IMR-90 (cell line): ENCODE results near the gene FOSL2. TPM values are rescaled to one million over a fixed set of nuclear protein-coding genes. Genes with fewer than 3 reads are reported as not detected.

Experiments used
- ATAC-seq: fragments of 200-7000 bp; cut with Tn5 transposase; 2 replicates; pipeline ENCODE4 v1.9.1; 2020; ENCODE audit warnings: low read depth, mild to moderate bottlenecking, moderate library complexity
- BruUV-seq: library from RNA; stranded (reverse); fragments of 400-500 nt; replicated peaks from 2 replicates; lab custom pipeline; 2021; lab: Mats Ljungman, UMichigan
- CTCF ChIA-PET: fragments of 300-600 bp; formaldehyde crosslinking; extraction: SDS; loops from one replicate; lab custom pipeline; 2021; ENCODE audit warnings: antibody characterized with exemption; lab: Yijun Ruan, JAX
- POLR2A ChIA-PET: fragments of 300-600 bp; sonication (Branson Sonifier 250); formaldehyde crosslinking; loops from one replicate; lab custom pipeline; 2022; ENCODE audit warnings: antibody characterized with exemption; ENCODE audit not compliant: unreplicated experiment; lab: Charles Lee
- DNase-seq: peaks from one replicate; pipeline ENCODE4 v3.0.0; 2013
- H2AFZ ChIP-seq: replicated peaks from 2 replicates; pipeline ENCODE3; 2013; ENCODE audit warnings: low read length, mild to moderate bottlenecking; ENCODE audit not compliant: poor library complexity
- H2AK5ac ChIP-seq: 2 replicates; pipeline ENCODE4 v1.6.1; 2013; ENCODE audit warnings: low read depth, low read length, inconsistent platforms
- H2AK9ac ChIP-seq: replicated peaks from 2 replicates; pipeline ENCODE3; 2013; ENCODE audit warnings: mild to moderate bottlenecking, low read depth, low read length, moderate library complexity; ENCODE audit not compliant: poor library complexity
- H2BK120ac ChIP-seq: 2 replicates; pipeline ENCODE4 v1.6.1; 2013; ENCODE audit warnings: low read depth, low read length, inconsistent platforms
- H2BK15ac ChIP-seq: 3 replicates; pipeline ENCODE4 v1.6.1; 2013; ENCODE audit warnings: low read depth, low read length, inconsistent platforms
- H2BK20ac ChIP-seq: 2 replicates; pipeline ENCODE4 v1.6.1; 2013; ENCODE audit warnings: low read depth, mild to moderate bottlenecking, inconsistent platforms, low read length, moderate library complexity
- H2BK5ac ChIP-seq: 2 replicates; pipeline ENCODE4 v1.6.1; 2013; ENCODE audit warnings: mild to moderate bottlenecking, low read depth, low read length, inconsistent platforms; ENCODE audit not compliant: poor library complexity, severe bottlenecking
- H3K14ac ChIP-seq: replicated peaks from 2 replicates; pipeline ENCODE4 v1.6.1; 2013; ENCODE audit warnings: low read depth, low read length, inconsistent platforms
- H3K18ac ChIP-seq: 2 replicates; pipeline ENCODE4 v1.6.1; 2013; ENCODE audit warnings: low read depth, low read length, control low read depth
- H3K23ac ChIP-seq: 2 replicates; pipeline ENCODE4 v1.6.1; 2013; ENCODE audit warnings: low read depth, low read length, inconsistent platforms
- H3K27ac ChIP-seq: 2 replicates; pipeline ENCODE4 v1.5.1; 2013; ENCODE audit warnings: mild to moderate bottlenecking, control low read depth, low read length; ENCODE audit not compliant: insufficient read depth
- H3K27me3 ChIP-seq: 2 replicates; pipeline ENCODE4 v1.6.1; 2013; ENCODE audit warnings: low read length; ENCODE audit not compliant: control insufficient read depth, insufficient read depth
- H3K36me3 ChIP-seq: 2 replicates; pipeline ENCODE4 v1.6.1; 2013; ENCODE audit warnings: low read length, mixed read lengths; ENCODE audit not compliant: control insufficient read depth, insufficient read depth
- H3K4ac ChIP-seq: 2 replicates; pipeline ENCODE4 v1.6.1; 2013; ENCODE audit warnings: low read depth, low read length, inconsistent platforms
- H3K4me1 ChIP-seq: 2 replicates; pipeline ENCODE4 v1.6.1; 2013; ENCODE audit warnings: low read length, mixed read lengths; ENCODE audit not compliant: control insufficient read depth, insufficient read depth
- H3K4me2 ChIP-seq: 2 replicates; pipeline ENCODE4 v1.6.1; 2013; ENCODE audit warnings: low read depth, mild to moderate bottlenecking, control low read depth, low read length, moderate library complexity
- H3K4me3 ChIP-seq: 2 replicates; pipeline ENCODE4 v1.5.1; 2013; ENCODE audit warnings: low read depth, mild to moderate bottlenecking, control low read depth, low read length, moderate library complexity; ENCODE audit not compliant: insufficient read depth
- H3K56ac ChIP-seq: 2 replicates; pipeline ENCODE4 v1.6.1; 2013; ENCODE audit warnings: low read length, inconsistent platforms; ENCODE audit not compliant: insufficient read depth; ENCODE audit errors: extremely low read depth
- H3K79me1 ChIP-seq, 2 experiments: 2 replicates each; pipeline ENCODE4 v1.6.1; 2013; ENCODE audit warnings: low read length in 2 of 2, inconsistent platforms in 1 of 2, low read depth in 1 of 2
- H3K9ac ChIP-seq: 2 replicates; pipeline ENCODE4 v1.6.1; 2013; ENCODE audit warnings: low read depth, low read length, control low read depth
- H3K9me1 ChIP-seq: 2 replicates; pipeline ENCODE4 v1.6.1; 2013; ENCODE audit warnings: low read length, inconsistent platforms; ENCODE audit not compliant: insufficient read depth
- H3K9me3 ChIP-seq: 2 replicates; pipeline ENCODE4 v1.6.1; 2013; ENCODE audit warnings: low read length; ENCODE audit not compliant: control insufficient read depth, insufficient read depth
- H4K20me1 ChIP-seq: 2 replicates; pipeline ENCODE4 v1.6.1; 2013; ENCODE audit warnings: low read length, inconsistent platforms; ENCODE audit not compliant: insufficient read depth
- H4K5ac ChIP-seq: 2 replicates; pipeline ENCODE4 v1.6.1; 2013; ENCODE audit warnings: mild to moderate bottlenecking, low read depth, low read length, control low read depth
- H4K8ac ChIP-seq, 2 experiments: 2 replicates each; pipeline ENCODE4 v1.6.1; 2013; ENCODE audit warnings: low read depth in 2 of 2, low read length in 2 of 2, control low read depth in 1 of 2, inconsistent platforms in 1 of 2
- H4K91ac ChIP-seq: 2 replicates; pipeline ENCODE4 v1.6.1; 2013; ENCODE audit warnings: low read depth, low read length, inconsistent platforms; ENCODE audit not compliant: insufficient read depth
- CEBPB ChIP-seq: IDR thresholded peaks from 2 replicates; pipeline ENCODE4 v1.6.1; 2012; ENCODE audit warnings: low read depth, low read length, improper control_type of control experiment
- CHD1 ChIP-seq: IDR thresholded peaks from 2 replicates; pipeline ENCODE4 v1.6.1; 2012; ENCODE audit warnings: low read depth, low read length, improper control_type of control experiment
- FOS ChIP-seq: fragments of 150-350 bp; IDR thresholded peaks from 2 replicates; pipeline ENCODE4 v1.6.1; 2016; ENCODE audit warnings: low read depth, low read length
- MAZ ChIP-seq: IDR thresholded peaks from 2 replicates; pipeline ENCODE4 v1.6.1; 2012; ENCODE audit warnings: low read depth, mild to moderate bottlenecking, low read length, improper control_type of control experiment, moderate library complexity, borderline replicate concordance
- MXI1 ChIP-seq: IDR thresholded peaks from 2 replicates; pipeline ENCODE4 v1.6.1; 2012; ENCODE audit warnings: low read depth, mild to moderate bottlenecking, low read length, moderate library complexity, borderline replicate concordance
- NFE2L2 ChIP-seq: fragments of 150-350 bp; IDR thresholded peaks from 2 replicates; pipeline ENCODE4 v1.6.1; 2016; ENCODE audit warnings: low read depth, mild to moderate bottlenecking, low read length
- POLR2A ChIP-seq: IDR thresholded peaks from 2 replicates; pipeline ENCODE4 v1.6.1; 2012; ENCODE audit warnings: mild to moderate bottlenecking, low read depth, low read length
- RCOR1 ChIP-seq: IDR thresholded peaks from 2 replicates; pipeline ENCODE4 v1.6.1; 2012; ENCODE audit warnings: mild to moderate bottlenecking, low read length, improper control_type of control experiment; ENCODE audit not compliant: insufficient replicate concordance
- RFX5 ChIP-seq: IDR thresholded peaks from 2 replicates; pipeline ENCODE4 v1.8.0; 2012; ENCODE audit warnings: low read depth, mild to moderate bottlenecking, low read length, moderate library complexity
- WGBS, 2 experiments: methylation state at CpG; one replicate each; pipeline versions ENCODE4 v1.1.5 to v1.1.7; 2013; ENCODE audit warnings: missing lambda C conversion rate in 2 of 2; ENCODE audit not compliant: insufficient read length in 1 of 2; ENCODE audit errors: extremely low coverage in 2 of 2; 5-methylcytosine and 5-hydroxymethylcytosine counted together
- dilution Hi-C: fragments of 300-500 bp; cut with HindIII; formaldehyde crosslinking; loops from one replicate; pipeline ENCODE4 v1.14.3; 2018; ENCODE audit warnings: low sequenced_read_pairs; ENCODE audit not compliant: unreplicated experiment
- in situ Hi-C: fragments of 300-500 bp; cut with MboI; formaldehyde crosslinking; loops from 3 replicates; pipeline ENCODE4 v1.14.3; 2019; ENCODE audit warnings: low sequenced_read_pairs, inconsistent platforms, mixed read lengths
- intact Hi-C: fragments of 100-400 bp; cut with micrococcal nuclease; formaldehyde crosslinking; loops from 2 replicates; pipeline ENCODE4 v1.10.0; 2022
- polyA plus RNA-seq, 3 experiments: library from polyadenylated mRNA; depleted of rRNA; stranded (reverse); fragments of >200 nt; gene quantifications; 2 replicates each; pipeline ENCODE4 v1.2.3, GENCODE V29; 2012; ENCODE audit warnings: low replicate concordance in 1 of 3
- total RNA-seq: library from RNA; depleted of rRNA; stranded (reverse); fragments of >200 nt; gene quantifications from 2 replicates; pipeline ENCODE4 v1.2.3, GENCODE V29; 2012
- TF ChIP-seq, protein P1 (sequence below): fragments of 150-350 bp; IDR thresholded peaks from 2 replicates; pipeline ENCODE4 v1.6.1; 2016; ENCODE audit warnings: low read depth, mild to moderate bottlenecking, low read length, moderate library complexity, borderline replicate concordance
- TF ChIP-seq, protein P2 (sequence below): conservative IDR thresholded peaks from 2 replicates; pipeline ENCODE4 v1.5.1; 2012; ENCODE audit warnings: mild to moderate bottlenecking, low read depth, low read length, improper control_type of control experiment
- TF ChIP-seq, protein P3 (sequence below): fragments of 150-350 bp; IDR thresholded peaks from 2 replicates; pipeline ENCODE4 v1.6.1; 2017; ENCODE audit warnings: mild to moderate bottlenecking, antibody characterized with exemption, low read length, low read depth

Gene FOSL2
- total and polyA plus RNA-seq, 2 of the 4 experiments (the other 2 are of a cell fraction): 31.4 to 46.3 TPM

DNA sequence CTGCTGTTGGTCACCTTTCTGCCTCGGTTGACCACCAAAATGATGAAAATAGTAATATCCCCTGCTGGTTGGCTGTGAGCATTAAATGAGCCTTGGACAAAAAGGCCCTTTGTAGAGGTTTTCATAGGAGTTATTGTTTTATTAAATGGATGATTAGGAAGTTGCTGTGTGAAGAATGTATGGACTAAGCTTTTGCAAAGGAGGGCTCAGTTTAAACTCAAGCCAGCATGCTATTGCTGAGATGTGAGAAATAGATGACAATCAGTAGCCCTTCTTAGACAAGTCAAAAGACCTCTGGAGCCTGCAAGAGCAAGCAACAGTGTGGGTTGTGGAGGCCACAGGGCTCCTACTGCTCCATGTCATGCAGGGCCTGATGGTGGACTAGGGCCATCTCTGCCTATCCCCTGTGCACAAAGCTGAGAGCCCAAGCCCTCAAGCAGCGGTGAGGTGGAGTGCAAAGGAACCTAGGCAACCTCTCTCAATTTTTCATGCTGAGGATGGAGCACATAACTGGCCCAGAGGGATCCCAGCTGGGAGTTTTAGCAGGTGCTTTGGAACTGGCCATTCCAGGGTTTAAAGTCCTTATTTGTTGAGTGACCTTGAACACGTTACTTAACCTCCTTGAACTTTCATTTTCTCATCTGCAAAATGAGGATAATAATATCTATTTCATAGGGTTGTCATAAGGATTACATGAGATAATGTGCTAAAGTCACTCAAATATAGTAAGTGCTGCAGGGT lies 37.1 kb downstream of the FOSL2 start:
- in situ Hi-C loops (no loop called here), dilution Hi-C loops (no loop called here), intact Hi-C loops (no loop called here)
- H4K5ac ChIP-seq: no peak overlapping the region
- H2BK20ac ChIP-seq: no peak overlapping the region
- no peak overlapping the region for H3K18ac ChIP-seq
- no peak overlapping the region for H3K4me2 ChIP-seq
- H3K36me3 ChIP-seq: no peaks in the 10 kb centered on the region
- no peaks in the 10 kb centered on the region for H3K27me3 ChIP-seq
- no peak overlapping the region for H3K23ac ChIP-seq
- H3K9me1 ChIP-seq: peaks cover 3% of the 10 kb centered on the region
- H3K9me3 ChIP-seq: peaks cover 5% of the 10 kb centered on the region
- no peak overlapping the region for H3K56ac ChIP-seq
- H2AK5ac ChIP-seq: no peak overlapping the region
- ChIA-PET CTCF (interaction anchor here (0.6 kb wide), 1 partner anchor 306 kb away, joined by 5 read pairs; no protein-coding TSS in a partner anchor), POLR2A (no interaction called here)
- no peak overlapping the region for H3K14ac ChIP-seq
- no peak overlapping the region for H4K8ac ChIP-seq
- ATAC-seq (no peak), DNase-seq (no peak)
- no peak overlapping the region for H3K9ac ChIP-seq
- BruUV-seq: no TSS peak
- no peak overlapping the region for H2AFZ ChIP-seq
- no peak overlapping the region for H2BK120ac ChIP-seq
- no peak overlapping the region for H4K91ac ChIP-seq
- H4K20me1 ChIP-seq: no peaks in the 10 kb centered on the region
- TF ChIP-seq, protein P1, sequence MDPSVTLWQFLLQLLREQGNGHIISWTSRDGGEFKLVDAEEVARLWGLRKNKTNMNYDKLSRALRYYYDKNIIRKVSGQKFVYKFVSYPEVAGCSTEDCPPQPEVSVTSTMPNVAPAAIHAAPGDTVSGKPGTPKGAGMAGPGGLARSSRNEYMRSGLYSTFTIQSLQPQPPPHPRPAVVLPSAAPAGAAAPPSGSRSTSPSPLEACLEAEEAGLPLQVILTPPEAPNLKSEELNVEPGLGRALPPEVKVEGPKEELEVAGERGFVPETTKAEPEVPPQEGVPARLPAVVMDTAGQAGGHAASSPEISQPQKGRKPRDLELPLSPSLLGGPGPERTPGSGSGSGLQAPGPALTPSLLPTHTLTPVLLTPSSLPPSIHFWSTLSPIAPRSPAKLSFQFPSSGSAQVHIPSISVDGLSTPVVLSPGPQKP: no peak
- TF ChIP-seq FOS: no peak
- no peak for TF ChIP-seq RFX5
- TF ChIP-seq, protein P2, sequence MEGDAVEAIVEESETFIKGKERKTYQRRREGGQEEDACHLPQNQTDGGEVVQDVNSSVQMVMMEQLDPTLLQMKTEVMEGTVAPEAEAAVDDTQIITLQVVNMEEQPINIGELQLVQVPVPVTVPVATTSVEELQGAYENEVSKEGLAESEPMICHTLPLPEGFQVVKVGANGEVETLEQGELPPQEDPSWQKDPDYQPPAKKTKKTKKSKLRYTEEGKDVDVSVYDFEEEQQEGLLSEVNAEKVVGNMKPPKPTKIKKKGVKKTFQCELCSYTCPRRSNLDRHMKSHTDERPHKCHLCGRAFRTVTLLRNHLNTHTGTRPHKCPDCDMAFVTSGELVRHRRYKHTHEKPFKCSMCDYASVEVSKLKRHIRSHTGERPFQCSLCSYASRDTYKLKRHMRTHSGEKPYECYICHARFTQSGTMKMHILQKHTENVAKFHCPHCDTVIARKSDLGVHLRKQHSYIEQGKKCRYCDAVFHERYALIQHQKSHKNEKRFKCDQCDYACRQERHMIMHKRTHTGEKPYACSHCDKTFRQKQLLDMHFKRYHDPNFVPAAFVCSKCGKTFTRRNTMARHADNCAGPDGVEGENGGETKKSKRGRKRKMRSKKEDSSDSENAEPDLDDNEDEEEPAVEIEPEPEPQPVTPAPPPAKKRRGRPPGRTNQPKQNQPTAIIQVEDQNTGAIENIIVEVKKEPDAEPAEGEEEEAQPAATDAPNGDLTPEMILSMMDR: no peak
- no peak for TF ChIP-seq CHD1
- TF ChIP-seq CEBPB: no peak
- TF ChIP-seq MXI1: no peak
- TF ChIP-seq POLR2A: no peak
- TF ChIP-seq NFE2L2: no peak
- TF ChIP-seq MAZ: no peak
- TF ChIP-seq, protein P3, sequence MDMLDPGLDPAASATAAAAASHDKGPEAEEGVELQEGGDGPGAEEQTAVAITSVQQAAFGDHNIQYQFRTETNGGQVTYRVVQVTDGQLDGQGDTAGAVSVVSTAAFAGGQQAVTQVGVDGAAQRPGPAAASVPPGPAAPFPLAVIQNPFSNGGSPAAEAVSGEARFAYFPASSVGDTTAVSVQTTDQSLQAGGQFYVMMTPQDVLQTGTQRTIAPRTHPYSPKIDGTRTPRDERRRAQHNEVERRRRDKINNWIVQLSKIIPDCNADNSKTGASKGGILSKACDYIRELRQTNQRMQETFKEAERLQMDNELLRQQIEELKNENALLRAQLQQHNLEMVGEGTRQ: no peak
- no peak for TF ChIP-seq RCOR1
- no peak overlapping the region for H3K27ac ChIP-seq
- no peak overlapping the region for H2AK9ac ChIP-seq
- H3K79me1 ChIP-seq: no peaks in the 10 kb centered on the region
- H3K4ac ChIP-seq: no peak overlapping the region
- H3K4me3 ChIP-seq: no peak overlapping the region
- WGBS, 2 experiments: no CpG with 5 or more reads among the region's 3 CpGs
- H2BK15ac ChIP-seq: no peak overlapping the region
- H3K4me1 ChIP-seq: peaks cover 6% of the 10 kb centered on the region
- H2BK5ac ChIP-seq: no peak overlapping the region
